Measurements from ENCODE around the gene SLC16A11. TPM values are rescaled to one million over a fixed set of nuclear protein-coding genes. Genes with fewer than 3 reads are reported as not detected.

Gene SLC16A11
- total RNA-seq, 1 donor from 2014 or later = not detected

DNA sequence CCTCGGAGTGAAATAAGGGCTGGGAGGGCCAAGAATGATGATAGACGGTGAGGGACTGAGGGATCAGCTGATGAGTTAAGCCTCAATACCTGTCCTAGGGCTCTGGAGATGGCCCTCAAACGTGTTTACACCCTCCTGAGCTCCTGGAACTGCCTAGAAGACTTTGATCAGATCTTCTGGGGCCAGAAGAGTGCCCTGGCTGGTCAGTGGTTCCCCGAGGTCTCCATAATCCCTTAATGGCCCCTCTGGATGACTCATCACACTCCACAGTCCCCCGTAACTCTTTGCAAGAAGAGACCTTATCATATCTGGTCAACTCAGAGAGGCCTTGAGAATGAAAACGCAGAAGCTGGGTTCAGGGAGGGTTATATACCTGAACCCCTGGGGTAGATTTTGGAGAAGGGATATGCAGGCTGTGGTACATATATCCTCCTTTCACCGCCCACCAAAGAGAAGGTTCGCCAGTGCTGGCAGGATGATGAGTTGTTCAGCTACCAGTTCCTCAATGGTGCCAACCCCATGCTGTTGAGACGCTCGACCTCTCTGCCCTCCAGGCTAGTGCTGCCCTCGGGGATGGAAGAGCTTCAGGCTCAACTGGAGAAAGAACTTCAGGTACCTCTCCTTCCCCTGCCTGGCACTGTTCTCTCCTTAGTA is 44.9 kb downstream of the SLC16A11 start:
- H3K36me3 Mint-ChIP-seq = peaks cover 12% of the 10 kb centered on the region
- no peak for TF ChIP-seq EZH2 (IDR thresholded peaks at IDR 0.05)
- TF ChIP-seq EZH2phosphoT487 (IDR thresholded peaks at IDR 0.05) = no peak
- TF ChIP-seq, protein P1, sequence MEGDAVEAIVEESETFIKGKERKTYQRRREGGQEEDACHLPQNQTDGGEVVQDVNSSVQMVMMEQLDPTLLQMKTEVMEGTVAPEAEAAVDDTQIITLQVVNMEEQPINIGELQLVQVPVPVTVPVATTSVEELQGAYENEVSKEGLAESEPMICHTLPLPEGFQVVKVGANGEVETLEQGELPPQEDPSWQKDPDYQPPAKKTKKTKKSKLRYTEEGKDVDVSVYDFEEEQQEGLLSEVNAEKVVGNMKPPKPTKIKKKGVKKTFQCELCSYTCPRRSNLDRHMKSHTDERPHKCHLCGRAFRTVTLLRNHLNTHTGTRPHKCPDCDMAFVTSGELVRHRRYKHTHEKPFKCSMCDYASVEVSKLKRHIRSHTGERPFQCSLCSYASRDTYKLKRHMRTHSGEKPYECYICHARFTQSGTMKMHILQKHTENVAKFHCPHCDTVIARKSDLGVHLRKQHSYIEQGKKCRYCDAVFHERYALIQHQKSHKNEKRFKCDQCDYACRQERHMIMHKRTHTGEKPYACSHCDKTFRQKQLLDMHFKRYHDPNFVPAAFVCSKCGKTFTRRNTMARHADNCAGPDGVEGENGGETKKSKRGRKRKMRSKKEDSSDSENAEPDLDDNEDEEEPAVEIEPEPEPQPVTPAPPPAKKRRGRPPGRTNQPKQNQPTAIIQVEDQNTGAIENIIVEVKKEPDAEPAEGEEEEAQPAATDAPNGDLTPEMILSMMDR (IDR thresholded peaks at IDR 0.05) = no peak
- Histone ChIP-seq H3K4me3 (no peak overlapping the region), H3K4me1 (peaks cover 11% of the 10 kb centered on the region), H3K79me2 (ENCODE audit: low read depth) (no peaks in the 10 kb centered on the region), H3K27ac (no peak overlapping the region), H3K27me3 (peaks cover 33% of the 10 kb centered on the region), H3K4me2 (no peak overlapping the region), H3K9ac (no peak overlapping the region), H4K20me1 (ENCODE audit: low read depth) (peaks cover 3% of the 10 kb centered on the region), H2AFZ (replicated peaks) (no peak overlapping the region), H3K36me3 (no peaks in the 10 kb centered on the region), H3K9me3 (ENCODE audit: low read depth) (no peaks in the 10 kb centered on the region), H3F3A (ENCODE audit: low read depth) (peaks cover 18% of the 10 kb centered on the region)
- DNase-seq (ENCODE audit: low spot score) = no peak
- H3K27ac Mint-ChIP-seq = no peak overlapping the region
- peaks cover 7% of the 10 kb centered on the region for H3K27me3 Mint-ChIP-seq (ENCODE audit: insufficient read depth, low read depth)
- no peak overlapping the region for H3K4me3 Mint-ChIP-seq
- peaks cover 2% of the 10 kb centered on the region for H3K4me1 Mint-ChIP-seq
- H3K9me3 Mint-ChIP-seq = no peaks in the 10 kb centered on the region

DNA sequence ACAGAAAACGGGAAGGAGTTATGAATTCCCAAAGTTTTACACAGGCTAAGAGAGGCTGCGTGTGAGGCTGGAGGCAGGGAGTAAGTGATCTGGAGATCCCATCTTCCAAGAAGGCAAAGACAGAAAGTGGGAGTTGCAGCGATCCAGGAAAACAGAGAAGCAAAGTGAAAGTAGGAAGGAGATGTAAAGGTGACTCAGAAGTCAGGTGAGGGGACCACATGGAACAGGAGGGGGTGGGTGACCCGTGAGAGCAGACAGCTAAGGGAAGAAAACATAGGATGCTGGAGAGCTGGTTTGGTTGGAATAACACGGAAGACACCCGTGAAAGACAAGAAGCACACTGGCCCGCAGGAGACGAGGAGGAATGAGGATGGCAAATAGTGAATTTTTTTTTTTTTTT is 46.7 kb downstream of the SLC16A11 start:
- Histone ChIP-seq H3K4me3 (no peak overlapping the region), H3K27ac (no peak overlapping the region), H3K79me2 (ENCODE audit: low read depth) (no peaks in the 10 kb centered on the region), H3K4me2 (no peak overlapping the region), H3K27me3 (peaks cover 39% of the 10 kb centered on the region), H3K9me3 (ENCODE audit: low read depth) (no peaks in the 10 kb centered on the region), H3K36me3 (no peaks in the 10 kb centered on the region), H2AFZ (replicated peaks) (no peak overlapping the region), H3K4me1 (peaks cover 11% of the 10 kb centered on the region), H3F3A (ENCODE audit: low read depth) (peaks cover 8% of the 10 kb centered on the region), H4K20me1 (ENCODE audit: low read depth) (peaks cover 3% of the 10 kb centered on the region), H3K9ac (no peak overlapping the region)
- Mint-ChIP-seq H3K27ac (no peak overlapping the region), H3K27me3 (ENCODE audit: insufficient read depth, low read depth) (peaks cover 9% of the 10 kb centered on the region), H3K9me3 (no peaks in the 10 kb centered on the region), H3K4me1 (peaks cover 2% of the 10 kb centered on the region), H3K4me3 (no peak overlapping the region), H3K36me3 (peaks cover 12% of the 10 kb centered on the region)
- no peak for TF ChIP-seq EZH2phosphoT487 (IDR thresholded peaks at IDR 0.05)
- TF ChIP-seq EZH2 (IDR thresholded peaks at IDR 0.05) = no peak
- TF ChIP-seq, protein P1 (IDR thresholded peaks at IDR 0.05) = no peak
- no peak for DNase-seq (ENCODE audit: low spot score)

DNA sequence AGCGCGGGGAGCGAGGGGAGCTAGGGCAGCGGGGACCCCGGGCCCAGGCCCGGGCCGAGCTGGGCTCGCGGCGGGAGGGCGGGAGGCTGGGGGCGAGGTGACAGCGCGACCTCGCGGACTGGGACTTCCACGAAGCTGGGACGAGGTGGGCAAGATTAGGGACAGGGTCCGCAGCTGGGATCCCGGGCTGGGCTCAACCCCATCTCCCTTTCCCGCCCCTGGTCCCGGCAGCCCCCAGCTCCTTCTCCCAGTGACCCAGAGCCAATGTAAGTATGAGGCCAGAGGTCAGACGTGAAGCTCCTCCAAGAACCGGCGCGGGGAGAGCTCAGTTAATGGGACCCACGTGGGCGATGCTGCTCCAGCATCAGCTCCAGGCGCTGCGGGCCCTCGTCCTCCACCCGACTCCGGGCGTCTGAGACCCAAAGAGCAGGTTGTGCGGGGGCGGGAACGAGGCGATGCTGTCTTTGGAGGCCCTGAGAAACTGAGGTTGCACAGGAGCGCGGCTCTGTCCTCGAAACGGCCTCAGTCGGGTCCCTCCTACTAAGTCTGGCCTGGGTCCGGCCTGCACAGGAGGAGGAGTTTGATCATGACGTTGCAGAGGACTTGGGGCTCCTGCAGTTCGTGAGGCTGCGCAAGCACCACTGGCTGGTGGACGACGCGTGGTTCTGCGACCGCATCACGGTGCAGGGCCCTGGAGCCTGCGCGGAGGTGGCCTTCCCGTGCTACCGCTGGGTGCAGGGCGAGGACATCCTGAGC is 47.5 kb downstream of the SLC16A11 start:
- peaks cover 11% of the 10 kb centered on the region for H3K4me1 ChIP-seq
- H2AFZ ChIP-seq (replicated peaks) = peak overlapping the region; percentile 90
- H3K4me3 Mint-ChIP-seq = no peak overlapping the region
- H3K27me3 ChIP-seq = peaks cover 39% of the 10 kb centered on the region
- H3K4me2 ChIP-seq = peak overlapping the region; percentile 81
- peaks cover 11% of the 10 kb centered on the region for H3K36me3 Mint-ChIP-seq
- no peaks in the 10 kb centered on the region for H3K36me3 ChIP-seq
- no peak overlapping the region for H3K27ac Mint-ChIP-seq
- H4K20me1 ChIP-seq (ENCODE audit: low read depth) = peaks cover 3% of the 10 kb centered on the region
- TF ChIP-seq EZH2 (IDR thresholded peaks at IDR 0.05) (no peak), EZH2phosphoT487 (IDR thresholded peaks at IDR 0.05) (no peak)
- TF ChIP-seq, protein P1 (IDR thresholded peaks at IDR 0.05) = no peak
- peak overlapping the region; percentile 41 for H3K4me3 ChIP-seq
- H3K9me3 ChIP-seq (ENCODE audit: low read depth) = no peaks in the 10 kb centered on the region
- no peaks in the 10 kb centered on the region for H3K79me2 ChIP-seq (ENCODE audit: low read depth)
- no peak overlapping the region for H3K27ac ChIP-seq
- peaks cover 11% of the 10 kb centered on the region for H3K27me3 Mint-ChIP-seq (ENCODE audit: insufficient read depth, low read depth)
- DNase-seq (ENCODE audit: low spot score) = no peak
- no peak overlapping the region for H3K9ac ChIP-seq
- peaks cover 3% of the 10 kb centered on the region for H3K9me3 Mint-ChIP-seq
- H3F3A ChIP-seq (ENCODE audit: low read depth) = peaks cover 8% of the 10 kb centered on the region
- peaks cover 2% of the 10 kb centered on the region for H3K4me1 Mint-ChIP-seq
